Ovary (tissue), 9 donors: ENCODE data around the gene RPRD1B. TPM values are rescaled to one million over a fixed set of nuclear protein-coding genes. Genes with fewer than 3 reads are reported as not detected.
A peak's percentile ranks its signal among the peaks of the same experiment; 100 is the strongest.

Experiments used
- DNase-seq, 5 donors: peaks; one replicate each; pipeline ENCODE4 v3.0.0-alpha.2; 2019 to 2020
- H3K27ac ChIP-seq, 2 donors: fragments of 200-600 bp; one replicate each; pipeline versions ENCODE4 v1.5.1 to v1.8.0; 2019 to 2022
- H3K27me3 ChIP-seq: fragments of 200-600 bp; one replicate; pipeline ENCODE4 v1.8.0; 2022
- H3K36me3 ChIP-seq: fragments of 200-600 bp; sonication (generic); one replicate; pipeline ENCODE4 v1.5.1; 2019
- H3K4me1 ChIP-seq: one replicate; pipeline ENCODE4 v1.8.1; 2013; ENCODE audit warnings: mild to moderate bottlenecking, moderate library complexity; ENCODE audit not compliant: insufficient read depth
- H3K4me3 ChIP-seq: fragments of 200-600 bp; sonication (generic); one replicate; pipeline ENCODE4 v1.5.1; 2017
- H3K9me3 ChIP-seq, 2 donors: fragments of 200-600 bp in 1 of 2; sonication (generic) in 1 of 2; one replicate each; pipeline versions ENCODE4 v1.5.1 to v1.8.1; 2013 to 2019; ENCODE audit warnings: mild to moderate bottlenecking in 1 of 2, moderate library complexity in 1 of 2
- EP300 ChIP-seq: sonication (generic); formaldehyde crosslinking; IDR thresholded peaks from one replicate; pipeline ENCODE4 v1.6.1; 2017; ENCODE audit warnings: antibody characterized with exemption
- POLR2A ChIP-seq: fragments of 450-650 bp; IDR thresholded peaks from one replicate; pipeline ENCODE4 v1.6.1; 2017; ENCODE audit warnings: antibody characterized with exemption, mild to moderate bottlenecking, moderate library complexity
- WGBS, 3 donors: extraction: QIAGEN DNeasy Blood & Tissue Kit in 1 of 3; methylation state at CpG; one replicate each; pipeline versions ENCODE4 v1.1.5 to v1.1.7; 2013 to 2017; 5-methylcytosine and 5-hydroxymethylcytosine counted together
- intact Hi-C, 4 donors: fragments of 100-400 bp; cut with DNase I; formaldehyde crosslinking; loops; one replicate each; pipeline versions ENCODE4 v1.11.0 to v1.15.1; 2022 to 2023
- polyA plus RNA-seq, 2 donors: library from polyadenylated mRNA; stranded (reverse); fragments of 200-250 nt in 1 of 2; fragments of 350-450 nt in 1 of 2; fragmentation: Illumina TruSeq in 1 of 2; extraction: RNeasy Lipid Tissue Mini Kit (QIAGEN cat#74804) in 1 of 2; gene quantifications; one replicate each; pipeline ENCODE4 v1.2.3, GENCODE V29; 2013 to 2014
- total RNA-seq, 7 donors: library from RNA; depleted of rRNA in 2 of 7; stranded (reverse); fragments of >200 nt in 2 of 7; fragmentation: NEBNext Ultra II Directional in 3 of 7; extraction: Animal tissue kit (Norgen Biotek cat#: 25700) in 3 of 7; gene quantifications; one replicate each; pipeline versions ENCODE4 v1.1.0 to v1.2.4, GENCODE V29; 2016 to 2023
- TF ChIP-seq, protein P1 (sequence below), 3 donors: fragments of 450-650 bp in 2 of 3; fragments of 200-600 bp in 1 of 3; IDR thresholded peaks; one replicate each; pipeline versions ENCODE4 v1.5.1 to v1.8.0; 2016 to 2022; ENCODE audit warnings: antibody characterized with exemption in 3 of 3, mild to moderate bottlenecking in 1 of 3
- donor health status: DM: no; HTN: no; CAD: no; lungs with moderate emphysema.
- donor health status: DM: no; HTN: no; CAD: no.
- donor health status: Bipolar disorder and iron deficiency.
- donor health status: DM: yes; HTN: yes; CAD: no.
- donor health status: DM: no; HTN: no; CAD: no.
- donor health status: DM: yes; HTN: yes; CAD: no.

The RPRD1B gene
- total and polyA plus RNA-seq, 9 donors = 12.1 to 45.3 (median 33.4) TPM

DNA sequence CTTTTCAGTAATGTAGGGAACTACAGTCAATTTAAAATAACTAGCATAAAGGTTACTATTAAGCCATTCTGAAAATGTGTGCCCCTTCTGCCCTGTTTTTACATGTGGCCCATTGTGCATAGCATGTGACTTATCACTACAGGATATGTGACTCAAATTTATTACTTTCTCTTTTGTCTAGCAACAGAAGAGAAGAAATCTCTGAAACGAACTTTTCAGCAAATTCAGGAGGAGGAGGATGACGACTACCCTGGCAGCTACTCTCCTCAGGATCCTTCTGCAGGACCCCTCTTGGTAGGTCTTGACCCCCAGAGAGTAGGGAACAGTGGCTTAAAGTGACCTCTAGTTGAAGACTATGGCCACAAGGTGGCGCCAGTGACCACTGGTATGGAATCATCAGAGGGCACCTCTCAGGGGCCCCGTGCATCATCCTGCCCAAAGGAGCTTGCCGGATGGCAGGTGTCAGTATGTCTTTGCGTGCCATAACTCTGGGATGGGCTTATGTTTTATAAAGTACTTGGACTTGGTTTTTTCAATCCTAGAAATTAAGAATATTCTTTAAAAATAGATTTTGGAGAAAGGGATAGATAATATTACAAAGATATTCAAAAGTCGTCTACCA is 23.9 kb downstream of the RPRD1B start:
- intact Hi-C loops = loop anchor here (1.0 to 5.0 kb wide), 6 partner anchors 110 to 265 kb away; partner anchors contain the start of gene TGM2 (in 1 of the 4)
- Histone ChIP-seq H3K27me3 (no peaks in the 10 kb centered on the region), H3K27ac (no peak overlapping the region), H3K36me3 (no peaks in the 10 kb centered on the region), H3K9me3 (no peaks in the 10 kb centered on the region), H3K4me1 (no peaks in the 10 kb centered on the region), H3K4me3 (no peak overlapping the region)
- peak; percentile 74 to 89 (median 86) for DNase-seq
- TF ChIP-seq, protein P1, sequence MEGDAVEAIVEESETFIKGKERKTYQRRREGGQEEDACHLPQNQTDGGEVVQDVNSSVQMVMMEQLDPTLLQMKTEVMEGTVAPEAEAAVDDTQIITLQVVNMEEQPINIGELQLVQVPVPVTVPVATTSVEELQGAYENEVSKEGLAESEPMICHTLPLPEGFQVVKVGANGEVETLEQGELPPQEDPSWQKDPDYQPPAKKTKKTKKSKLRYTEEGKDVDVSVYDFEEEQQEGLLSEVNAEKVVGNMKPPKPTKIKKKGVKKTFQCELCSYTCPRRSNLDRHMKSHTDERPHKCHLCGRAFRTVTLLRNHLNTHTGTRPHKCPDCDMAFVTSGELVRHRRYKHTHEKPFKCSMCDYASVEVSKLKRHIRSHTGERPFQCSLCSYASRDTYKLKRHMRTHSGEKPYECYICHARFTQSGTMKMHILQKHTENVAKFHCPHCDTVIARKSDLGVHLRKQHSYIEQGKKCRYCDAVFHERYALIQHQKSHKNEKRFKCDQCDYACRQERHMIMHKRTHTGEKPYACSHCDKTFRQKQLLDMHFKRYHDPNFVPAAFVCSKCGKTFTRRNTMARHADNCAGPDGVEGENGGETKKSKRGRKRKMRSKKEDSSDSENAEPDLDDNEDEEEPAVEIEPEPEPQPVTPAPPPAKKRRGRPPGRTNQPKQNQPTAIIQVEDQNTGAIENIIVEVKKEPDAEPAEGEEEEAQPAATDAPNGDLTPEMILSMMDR (IDR thresholded peaks at IDR 0.05) = peak; percentile 72 to 83 (median 77)
- TF ChIP-seq EP300 (no peak), POLR2A (no peak)
- 27 to 35% (median 31%) methylated on average over 7 of the region's 7 CpGs for WGBS, 3 donors

DNA sequence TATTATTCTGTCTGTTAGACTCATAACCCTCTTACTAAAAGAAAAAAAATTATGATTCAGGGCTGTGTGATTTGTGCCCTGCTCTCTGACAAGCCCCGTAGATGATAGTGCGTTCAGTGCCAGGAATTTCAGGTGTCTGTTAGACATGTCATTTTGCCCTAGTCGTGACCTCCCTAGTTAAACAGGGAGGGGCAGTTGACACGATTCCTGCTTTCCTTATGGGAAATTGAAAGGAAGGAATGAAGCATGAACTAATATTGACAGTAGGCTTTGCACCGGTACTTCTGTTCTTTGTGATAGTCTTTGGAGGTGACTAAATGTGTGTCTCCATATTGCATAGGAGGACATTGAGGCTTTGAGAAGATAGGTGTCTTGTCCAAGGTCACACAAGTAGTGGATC is 26.3 kb downstream of the RPRD1B start:
- H3K36me3 ChIP-seq = no peaks in the 10 kb centered on the region
- H3K9me3 ChIP-seq = no peaks in the 10 kb centered on the region
- intact Hi-C loops = loop anchor here (5.0 to 10.0 kb wide), 6 partner anchors 107 to 262 kb away; partner anchors contain the start of gene TGM2 (in 2 of the 4)
- no peaks in the 10 kb centered on the region for H3K4me1 ChIP-seq
- no peak for DNase-seq
- 84 to 89% (median 86%) methylated on average over 5 of the region's 5 CpGs for WGBS, 3 donors
- H3K4me3 ChIP-seq = no peak overlapping the region
- TF ChIP-seq, protein P1 (IDR thresholded peaks at IDR 0.05) = no peak
- TF ChIP-seq POLR2A (no peak), EP300 (no peak)
- no peaks in the 10 kb centered on the region for H3K27me3 ChIP-seq
- no peak overlapping the region for H3K27ac ChIP-seq

DNA sequence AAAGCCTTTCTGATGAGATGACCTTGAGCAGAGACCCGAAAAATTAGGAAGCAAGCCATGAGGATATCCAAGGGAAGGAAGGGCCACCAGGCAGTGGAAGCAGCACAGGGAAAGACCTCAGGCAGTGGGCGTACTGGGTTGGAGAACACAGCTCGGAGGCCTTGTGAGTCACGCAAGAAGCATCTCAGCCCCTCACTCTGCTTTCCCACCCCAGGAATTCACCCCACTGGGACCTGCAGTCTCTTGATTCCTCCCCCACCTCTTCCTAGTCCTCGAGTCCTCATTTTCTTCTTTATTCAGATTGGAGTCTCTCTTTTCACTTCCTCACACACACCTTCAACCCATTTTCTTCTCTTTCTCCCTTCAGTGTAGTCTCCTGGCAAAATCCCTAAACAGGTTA is 27.0 kb downstream of the RPRD1B start:
- DNase-seq = no peak
- intact Hi-C loops = loop anchor here in 3 of 4 donors (5.0 to 10.0 kb wide), 3 partner anchors 107 to 257 kb away; partner anchors contain the start of gene TGM2 (in 1 of the 3)
- Histone ChIP-seq H3K27me3 (no peaks in the 10 kb centered on the region), H3K4me3 (no peak overlapping the region), H3K27ac (no peak overlapping the region), H3K36me3 (no peaks in the 10 kb centered on the region), H3K9me3 (no peaks in the 10 kb centered on the region), H3K4me1 (no peaks in the 10 kb centered on the region)
- TF ChIP-seq, protein P1 (IDR thresholded peaks at IDR 0.05) = no peak
- TF ChIP-seq POLR2A (no peak), EP300 (no peak)
- WGBS, 3 donors = 19 to 40% (median 30%) methylated on average over 5 of the region's 5 CpGs

- 80 to 81% (median 80%) methylated on average over 4 of the region's 4 CpGs for WGBS, 3 donors
- intact Hi-C loops = loop anchor here in 3 of 4 donors (5.0 to 10.0 kb wide), 3 partner anchors 106 to 256 kb away; partner anchors contain the start of gene TGM2 (in 1 of the 3)
- no peaks in the 10 kb centered on the region for H3K4me1 ChIP-seq
- no peak for DNase-seq
- no peaks in the 10 kb centered on the region for H3K36me3 ChIP-seq
- TF ChIP-seq, protein P1 (IDR thresholded peaks at IDR 0.05) = no peak
- TF ChIP-seq EP300 (no peak), POLR2A (no peak)
- no peak overlapping the region for H3K27ac ChIP-seq
- no peak overlapping the region for H3K4me3 ChIP-seq
- H3K9me3 ChIP-seq = no peaks in the 10 kb centered on the region
- H3K27me3 ChIP-seq = no peaks in the 10 kb centered on the region
Observed at GRCh38 chr20:38061109-38061508, 27.6 kb downstream of the RPRD1B start.
